DMS153 treated with DMSO at 0.1 percent for 48 hours (cell line): ENCODE results near the gene XKRX.

ENCODE experiments used
- DNase-seq: peaks from one replicate; lab custom pipeline; 2025; ENCODE audit not compliant: unreplicated experiment; lab: John Stamatoyannopoulos, UW

Gene XKRX

DNA sequence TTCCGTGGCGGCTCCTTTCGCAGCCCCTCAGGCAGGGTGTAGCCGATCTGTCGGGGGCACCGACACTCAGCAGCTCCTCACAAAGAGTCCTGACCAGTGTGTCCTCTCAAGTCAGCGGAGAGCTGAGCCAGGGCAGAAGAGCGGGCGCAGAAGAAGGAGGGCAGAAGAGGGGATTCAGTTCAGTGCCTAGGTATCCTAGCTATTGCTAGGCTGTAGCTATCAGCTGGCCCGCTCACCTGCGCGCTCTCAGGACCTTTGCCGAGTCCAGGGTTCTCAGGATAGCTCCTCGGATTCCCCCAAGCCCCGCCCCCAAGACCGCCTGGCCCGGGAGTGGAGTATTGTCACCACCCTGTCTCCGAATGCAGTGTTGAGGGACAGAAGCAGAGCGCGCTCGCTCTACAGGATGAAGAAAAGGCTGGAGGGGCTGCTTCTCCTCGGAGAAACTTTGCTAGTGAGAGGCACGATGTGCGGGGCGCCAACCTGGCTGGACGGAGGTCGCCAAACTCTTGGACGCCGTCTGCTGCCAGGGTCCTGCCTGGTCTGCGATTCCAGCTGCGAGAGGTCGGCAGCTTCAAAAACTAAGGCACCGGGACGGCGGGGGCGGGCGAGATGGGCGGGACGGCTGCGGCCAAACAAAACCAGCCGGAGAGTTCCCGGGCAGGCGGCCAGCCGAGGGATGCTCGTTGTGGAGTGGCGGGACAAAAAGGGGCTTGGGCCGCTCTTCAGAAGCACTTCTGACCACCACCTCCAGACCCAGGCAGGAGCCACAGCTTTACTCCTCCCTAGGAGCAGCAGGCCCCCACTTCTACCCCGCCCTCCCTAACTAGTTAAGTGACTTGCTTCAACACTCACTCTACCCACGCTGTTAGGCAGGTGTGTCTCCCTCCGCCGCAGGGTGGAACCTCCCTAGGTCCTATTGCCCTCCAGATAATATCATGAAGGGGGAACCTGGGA is at the start of gene XKRX:
Gene XKRX (minus strand): TSS at position 258 of the 954 bp plus-strand sequence. CDS start 613 bp downstream, outside the sequence.
- DNase-seq: no peak

DNA sequence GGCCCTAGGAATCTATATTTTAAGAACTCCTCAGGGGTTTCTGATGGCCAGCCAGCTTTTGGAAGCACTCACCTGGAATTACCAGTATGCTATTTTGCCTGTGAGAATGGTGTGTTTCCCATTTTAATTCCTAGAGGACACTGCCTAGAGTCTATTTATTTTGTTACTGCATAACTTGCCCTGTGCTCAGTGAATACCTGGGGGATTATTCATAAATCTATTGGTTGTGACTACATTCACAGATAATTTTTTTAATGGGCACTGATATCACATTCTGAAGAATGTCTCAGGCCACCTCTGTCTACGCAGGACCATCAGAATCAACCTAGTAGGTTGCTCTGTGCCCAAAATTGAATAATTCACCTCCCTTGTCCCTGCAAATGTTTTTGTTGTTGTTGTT is 47.5 kb upstream of the XKRX start:
- no peak for DNase-seq

DNA sequence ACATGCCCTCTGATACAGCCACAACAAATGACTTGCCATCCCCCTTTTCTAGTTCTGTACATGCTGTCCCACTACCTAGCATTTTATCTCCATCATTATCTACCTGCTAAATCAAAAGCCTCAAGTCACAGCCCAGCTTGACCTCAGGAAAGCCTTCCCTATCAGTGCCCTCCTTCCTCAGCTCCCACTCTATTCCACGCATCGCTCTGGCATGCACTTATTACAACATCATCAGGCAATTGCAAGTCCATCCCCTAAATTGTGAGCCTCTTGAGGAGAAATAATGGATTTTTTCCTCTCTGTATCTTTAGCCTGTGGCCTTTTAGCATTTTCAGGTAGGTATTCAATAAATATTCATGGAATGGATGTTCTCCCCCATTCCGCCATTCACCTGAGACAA is 46.5 kb upstream of the XKRX start:
- DNase-seq: no peak

DNA sequence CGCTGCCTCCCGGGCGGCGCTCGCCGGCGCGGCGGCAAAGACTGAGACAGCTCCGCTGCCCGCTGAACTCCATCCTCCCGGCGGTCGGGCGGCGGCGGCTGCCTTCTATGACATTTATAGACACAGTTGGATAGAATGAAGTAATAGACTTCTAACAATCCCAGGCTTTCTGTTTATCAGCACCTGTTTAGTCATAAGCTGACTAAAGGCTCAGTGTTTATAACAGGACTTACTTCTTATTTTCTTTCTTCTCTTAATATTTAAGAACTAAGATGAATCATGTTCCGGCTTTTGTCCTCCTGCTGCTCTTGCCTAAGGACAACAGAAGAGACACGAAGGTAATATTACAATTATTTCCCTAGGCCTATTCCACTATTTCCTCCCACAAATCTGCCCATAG is 44.7 kb upstream of the XKRX start:
- DNase-seq: no peak

DNA sequence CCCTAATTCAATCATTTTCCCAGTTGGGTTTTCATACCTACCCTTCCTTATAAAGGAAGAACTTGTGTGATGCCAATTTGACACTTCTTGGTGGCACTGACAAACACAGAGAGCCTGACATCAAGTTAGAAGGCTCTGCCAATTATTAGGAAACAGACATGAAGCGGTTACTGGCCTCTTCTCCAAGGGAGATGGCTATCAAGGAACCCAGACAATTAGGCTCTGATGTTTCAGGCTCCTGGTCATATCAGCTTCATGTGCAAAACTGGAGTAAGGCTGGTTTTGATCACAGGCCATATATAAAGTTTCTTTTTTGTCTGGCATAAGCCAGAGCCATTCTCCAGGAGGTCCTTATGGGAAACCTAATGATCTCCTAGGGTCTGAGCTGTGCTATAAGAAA is 41.2 kb upstream of the XKRX start:
- no peak for DNase-seq

DNA sequence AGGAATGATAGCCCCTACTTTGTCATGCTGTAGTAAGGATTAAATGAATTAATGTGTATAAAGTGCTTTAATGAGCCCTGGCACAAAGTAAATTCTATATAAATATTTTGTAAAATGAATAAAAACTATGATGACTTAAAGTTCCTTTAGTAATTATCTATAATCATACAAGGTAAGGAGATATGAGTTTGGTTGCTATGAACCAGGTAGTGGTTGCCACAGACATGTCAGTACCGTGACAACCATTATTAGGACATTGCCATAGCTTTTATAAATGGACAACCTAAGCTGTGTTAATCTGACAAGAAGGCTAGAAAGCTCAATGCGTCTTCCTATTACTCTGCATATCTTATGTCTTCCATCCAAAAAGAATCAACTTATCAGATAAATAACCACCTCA is 40.7 kb upstream of the XKRX start, which contains the start of gene ARL13A:
Gene ARL13A (plus strand): TSS at position 301 of the 400 bp plus-strand sequence. CDS start 3,982 bp downstream, outside the sequence.
- DNase-seq: no peak

DNA sequence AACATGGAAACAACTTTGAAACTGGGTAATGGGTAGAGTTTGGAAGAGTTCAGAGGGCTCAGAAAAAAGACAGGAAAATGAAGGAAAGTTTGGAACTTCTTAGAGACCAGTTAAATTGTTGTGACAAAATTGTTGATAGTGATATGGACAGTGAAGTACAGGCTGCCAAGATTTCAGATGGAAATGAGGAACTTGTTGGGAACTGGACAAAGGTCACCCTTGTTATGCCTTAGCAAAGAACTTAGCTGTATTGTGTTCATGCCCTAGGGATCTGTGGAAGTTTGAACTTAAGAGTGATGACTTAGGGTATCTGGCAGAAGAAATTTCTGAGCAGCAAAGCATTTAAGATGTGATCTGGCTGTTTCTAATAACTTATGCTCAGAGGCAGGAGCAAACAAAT is 35.6 kb upstream of the XKRX start:
- no peak for DNase-seq

DNA sequence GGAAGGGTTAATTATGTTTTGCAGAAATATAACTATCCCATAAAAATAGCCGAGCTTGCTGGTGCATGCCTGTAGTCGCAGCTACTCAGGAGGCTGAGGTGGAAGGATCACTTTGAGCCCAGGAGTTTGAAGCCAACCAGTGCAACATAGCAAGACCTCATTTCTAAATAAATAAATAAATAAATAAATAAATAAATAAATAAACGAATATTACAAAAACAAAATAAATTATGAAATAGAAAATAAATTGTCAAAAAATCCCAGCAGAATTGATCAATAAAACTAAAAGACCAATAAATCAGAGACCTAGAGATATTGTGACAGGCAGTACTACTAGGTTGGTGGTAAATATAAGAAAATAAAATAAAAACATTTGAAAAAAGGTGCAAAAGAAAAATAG is 34.1 kb upstream of the XKRX start:
- DNase-seq: no peak

DNA sequence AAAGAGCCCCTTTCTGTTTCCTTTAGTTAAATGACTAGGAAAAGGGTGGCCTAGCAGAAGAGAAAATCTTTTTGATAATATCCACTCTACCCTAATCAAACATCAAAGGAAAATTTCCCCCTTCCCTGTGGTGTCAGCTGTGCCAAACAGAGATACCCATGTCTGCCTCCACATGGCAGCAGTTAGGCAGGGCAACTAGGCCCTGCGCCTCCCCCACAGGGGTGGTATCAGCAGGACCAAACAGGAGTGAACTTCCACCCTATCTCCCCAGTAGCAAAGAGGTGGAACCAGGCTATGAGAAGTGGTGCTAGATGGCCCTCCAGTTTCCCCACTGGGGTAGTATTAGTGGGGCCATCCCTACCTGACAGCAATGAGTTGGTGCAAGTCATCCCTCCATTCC is 19.8 kb upstream of the XKRX start:
- no peak for DNase-seq

DNA sequence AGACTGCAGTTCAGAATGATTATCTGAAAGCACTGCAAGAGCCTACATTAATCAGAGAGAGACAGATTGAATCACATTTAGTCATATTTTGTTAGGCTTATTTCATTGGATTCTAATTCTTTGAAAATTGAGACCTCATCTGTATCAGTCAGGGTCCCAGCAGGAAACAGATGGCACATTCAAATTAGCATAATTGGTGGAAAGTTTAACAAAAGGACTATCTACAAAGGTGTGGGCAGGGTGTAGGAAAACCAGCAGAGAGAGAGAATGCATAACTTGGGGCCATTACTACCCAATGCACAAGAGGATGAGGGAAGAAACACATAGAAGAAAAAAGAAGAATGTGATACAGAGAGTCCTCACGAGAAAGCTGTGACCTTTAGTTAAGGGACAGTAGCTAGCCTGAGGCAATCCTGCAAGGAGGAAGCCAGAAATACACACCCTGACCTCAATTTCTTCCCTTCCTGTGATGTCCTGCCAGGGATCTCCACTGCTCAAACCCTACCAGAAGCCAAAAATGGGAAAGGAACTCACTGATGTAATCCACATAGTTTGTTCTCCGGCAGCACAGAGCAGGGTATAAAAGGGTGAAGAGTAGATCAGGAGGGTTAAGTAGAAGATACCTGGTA is 17.7 kb upstream of the XKRX start:
- no peak for DNase-seq

DNA sequence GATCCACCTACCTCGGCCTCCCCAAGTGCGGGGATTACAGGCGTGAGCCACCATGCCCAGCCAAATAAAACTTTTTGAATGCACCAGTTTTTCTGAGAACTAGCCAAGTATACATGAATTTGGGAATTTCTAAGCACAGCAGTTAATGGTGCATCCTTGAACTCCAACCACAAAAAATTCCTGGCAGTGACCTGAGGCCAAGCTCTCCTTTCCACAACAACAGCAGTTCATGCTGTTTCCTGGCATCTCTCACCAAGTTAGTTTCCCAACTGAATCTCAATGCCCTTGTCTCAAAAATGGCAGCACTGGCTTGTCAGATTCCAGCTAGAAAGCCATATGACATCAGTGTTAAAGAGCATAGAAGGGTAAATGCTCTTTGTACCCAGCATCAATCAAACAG is 15.9 kb upstream of the XKRX start:
- DNase-seq: no peak

DNA sequence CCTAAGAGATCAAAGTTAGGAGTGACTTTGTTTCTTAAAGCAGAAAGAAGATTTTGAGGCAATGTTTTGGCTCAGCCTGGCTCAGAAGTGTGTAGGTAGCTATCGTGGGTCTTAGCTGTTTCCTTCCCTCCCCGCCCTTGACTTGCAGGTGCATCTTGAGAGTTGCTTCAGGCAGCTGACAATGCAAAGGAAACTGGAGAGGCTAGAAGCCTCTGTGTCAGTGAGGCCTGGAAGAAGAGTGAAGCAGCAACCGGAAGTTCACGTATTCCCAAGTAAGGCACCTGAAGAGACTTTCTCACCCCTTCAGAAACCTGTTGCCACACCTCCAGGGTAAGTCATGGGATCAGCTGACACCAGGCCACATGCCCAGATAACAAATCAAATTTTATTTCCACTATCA is 10.6 kb upstream of the XKRX start:
- DNase-seq: no peak

DNA sequence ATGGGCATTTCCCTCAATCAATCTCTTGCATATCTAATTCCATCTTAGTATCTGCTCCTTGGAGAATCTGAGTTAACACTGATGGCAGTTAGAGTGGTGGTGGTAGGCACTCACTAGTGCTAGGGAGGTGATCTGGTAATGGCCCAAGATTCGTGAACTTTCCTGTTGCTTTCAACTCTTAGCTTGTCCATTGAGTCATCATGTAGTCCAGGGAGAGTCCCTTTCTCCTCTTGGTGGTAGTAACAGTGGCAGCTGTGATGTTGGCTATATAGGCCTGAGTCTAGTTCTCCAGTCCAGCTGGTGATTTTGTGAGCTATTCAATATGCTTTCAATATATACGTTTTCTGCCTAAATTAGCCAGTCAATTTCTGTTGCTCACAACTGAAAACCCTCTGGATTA is 7.0 kb upstream of the XKRX start:
- DNase-seq: no peak

DNA sequence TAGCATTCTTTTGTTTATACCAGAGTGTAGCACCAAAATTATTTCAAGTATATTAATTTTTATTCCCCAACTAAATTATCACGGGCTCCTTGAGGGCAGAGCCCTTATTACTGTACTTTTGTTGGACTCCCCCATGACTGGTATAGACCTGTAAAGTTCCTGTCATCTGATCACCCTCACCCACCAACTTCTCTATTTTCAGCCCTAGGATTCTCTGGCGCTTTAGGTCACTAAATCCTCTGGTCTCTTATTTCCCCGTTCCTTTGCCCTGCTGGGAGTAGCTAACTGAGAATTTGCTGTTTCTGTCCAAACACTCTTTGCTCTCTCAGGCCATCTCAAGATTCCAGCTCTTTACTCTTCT is 3.2 kb upstream of the XKRX start:
- no peak for DNase-seq

DNA sequence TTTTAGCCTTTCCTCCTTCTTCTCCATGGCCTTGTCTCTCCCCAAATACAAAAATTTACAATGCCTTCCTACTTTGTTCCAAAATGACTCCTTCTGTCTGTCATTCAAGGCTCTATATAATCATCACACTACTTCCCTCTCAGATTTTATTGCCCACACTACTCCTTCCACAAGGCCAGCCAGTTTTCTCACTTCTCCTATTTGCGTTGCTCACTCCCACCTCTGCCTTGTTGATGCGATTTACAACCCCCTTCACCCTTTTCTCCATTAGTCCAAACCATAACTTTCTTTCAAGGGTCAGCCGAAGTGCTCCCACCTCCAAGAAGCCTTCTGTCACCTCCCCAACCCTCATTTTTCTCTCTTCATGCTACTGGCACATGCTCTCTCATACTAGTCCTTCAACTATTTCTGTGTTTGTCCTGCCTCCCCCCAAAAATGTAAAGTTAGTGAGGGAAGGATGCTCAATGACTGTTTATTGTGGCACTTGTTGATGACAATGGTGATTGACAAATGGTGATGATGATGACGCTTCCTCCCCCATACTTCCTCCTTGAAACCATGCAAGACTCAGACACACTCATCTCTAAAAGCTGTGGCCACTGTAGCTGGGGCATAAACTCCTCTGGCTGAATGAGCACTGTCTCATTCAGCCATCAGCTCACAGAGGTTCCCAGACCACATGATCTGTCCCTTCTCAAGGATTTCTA is 2.7 kb upstream of the XKRX start:
- no peak for DNase-seq

DNA sequence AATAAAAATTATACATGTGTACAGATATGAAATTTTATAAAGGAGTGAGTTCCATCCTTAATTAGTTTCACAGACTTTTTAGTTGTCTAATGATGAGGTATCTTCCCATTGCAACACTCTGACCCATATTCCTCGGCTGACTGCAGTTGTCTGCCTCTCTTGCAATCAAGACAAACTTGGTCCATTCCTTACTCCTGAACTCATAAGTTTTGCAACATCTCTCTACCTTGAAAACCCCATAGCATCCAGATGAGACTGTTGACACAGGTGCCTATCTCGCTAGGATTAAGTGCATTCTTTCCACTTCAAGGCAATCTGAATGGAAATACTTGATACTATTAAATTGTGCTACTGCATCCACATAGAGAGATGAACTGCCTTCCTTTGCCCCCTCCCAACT is 2.3 kb downstream of the XKRX start:
- no peak for DNase-seq

DNA sequence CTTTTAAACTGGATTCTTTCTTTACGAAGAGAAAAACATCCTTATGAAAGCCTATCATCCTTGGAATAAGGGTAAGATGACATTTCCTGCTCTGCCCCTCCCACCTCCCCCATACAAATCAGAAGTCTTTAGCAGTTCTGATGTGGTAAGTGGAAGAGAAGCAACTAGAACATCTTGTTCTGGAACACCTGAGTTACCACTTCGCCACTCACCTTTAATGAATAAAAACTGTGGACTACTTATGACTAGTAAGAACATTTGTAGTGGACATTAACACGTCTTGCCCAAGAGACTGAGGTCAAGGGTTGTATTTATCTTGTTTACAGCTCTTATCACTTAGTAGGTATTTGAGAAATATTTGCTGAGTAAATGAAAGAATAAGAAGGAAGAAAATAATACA is 4.3 kb downstream of the XKRX start:
- no peak for DNase-seq

DNA sequence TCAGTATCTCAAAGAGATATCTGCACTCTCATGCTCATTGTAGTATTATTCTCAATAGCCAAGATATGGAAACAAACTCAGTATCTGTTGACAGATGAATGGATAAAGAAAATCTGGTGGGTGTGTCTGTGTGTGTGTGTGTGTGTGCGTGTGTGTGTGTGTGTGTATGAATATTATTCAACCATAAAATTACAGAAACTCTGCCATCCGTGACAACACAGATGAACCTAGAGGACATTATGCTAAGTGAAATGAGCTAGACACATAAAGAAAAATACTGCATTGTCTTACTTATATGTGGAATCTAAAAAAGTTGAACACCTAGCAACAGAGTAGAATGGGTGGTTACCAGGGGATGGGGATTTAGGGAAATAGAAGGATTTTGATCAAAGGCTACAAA is 13.2 kb downstream of the XKRX start:
- no peak for DNase-seq

DNA sequence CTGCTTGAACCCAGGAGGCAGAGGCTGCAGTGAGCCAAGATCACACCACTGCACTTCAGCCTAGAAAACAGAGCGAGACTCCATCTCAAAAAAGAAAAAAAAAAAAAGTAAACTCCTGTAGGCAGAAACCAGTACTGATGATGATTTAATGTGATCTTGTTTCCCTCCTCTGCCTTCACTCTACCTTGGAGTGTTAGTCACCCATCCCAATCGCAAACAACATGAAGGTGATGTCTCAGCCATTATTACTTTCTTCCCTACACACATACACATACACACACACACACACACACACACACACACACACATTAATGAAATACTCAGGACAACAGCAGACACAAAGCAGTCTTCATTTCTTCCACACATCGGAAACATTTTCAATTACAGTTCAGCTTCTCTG is 15.6 kb downstream of the XKRX start:
- no peak for DNase-seq

DNA sequence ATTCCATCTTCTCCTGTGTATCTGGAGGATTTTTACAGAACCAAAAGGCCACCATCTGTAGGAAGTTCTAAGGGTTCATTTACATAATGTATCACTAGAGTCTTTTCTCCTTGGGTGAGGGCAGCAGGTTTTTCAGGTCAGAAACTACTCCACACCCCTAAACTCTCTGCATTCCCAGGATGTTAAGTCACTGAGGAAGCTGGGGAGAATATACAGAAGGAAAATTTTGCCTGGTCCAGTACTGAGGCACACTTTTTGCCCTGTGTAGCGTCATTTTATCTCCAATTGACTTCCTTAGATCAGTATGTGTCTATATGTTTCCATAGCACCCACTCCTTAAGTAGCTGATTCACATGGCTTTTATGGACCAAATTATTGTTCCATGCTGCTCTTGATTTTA is 17.0 kb downstream of the XKRX start:
- no peak for DNase-seq

DNA sequence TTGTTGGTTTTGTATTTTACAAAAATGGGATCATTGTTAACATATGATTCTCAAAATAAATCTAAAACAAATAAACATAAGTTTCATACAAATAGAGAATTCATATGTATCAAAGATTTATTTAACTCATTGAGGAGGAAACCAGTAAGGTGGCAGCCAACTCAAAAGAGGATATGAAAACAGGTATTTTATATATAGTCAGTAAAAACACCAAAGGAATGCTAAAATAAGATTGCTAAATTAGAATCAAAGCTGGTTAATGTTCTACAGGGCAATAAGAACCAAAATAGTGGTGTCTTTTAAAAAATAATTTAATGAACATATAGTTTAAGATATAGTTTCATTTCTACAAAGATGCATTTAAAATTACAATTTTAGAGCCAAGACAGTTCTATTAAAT is 23.1 kb downstream of the XKRX start:
- no peak for DNase-seq

DNA sequence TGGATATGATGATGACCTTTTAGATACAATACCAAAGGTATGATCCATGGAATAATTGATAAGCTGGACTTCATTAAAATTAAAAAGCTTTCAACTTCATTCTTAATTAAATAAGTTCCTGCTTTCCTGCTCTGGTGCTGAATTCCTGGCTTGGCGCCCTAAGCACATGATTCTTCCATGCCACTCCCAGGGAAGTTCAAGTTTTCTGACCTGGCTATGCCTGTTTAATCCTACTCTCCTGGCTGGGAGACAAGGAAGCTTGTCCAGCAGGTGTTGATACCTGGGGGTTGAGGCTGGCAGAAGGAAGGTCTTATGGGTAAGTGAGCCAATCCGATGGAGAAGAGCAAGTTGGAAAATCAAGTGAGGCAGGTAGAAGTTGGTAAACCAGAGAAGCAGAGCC is 24.3 kb downstream of the XKRX start:
- no peak for DNase-seq
